Measurements from ENCODE around the gene CIPC. TPM values are rescaled to one million over a fixed set of nuclear protein-coding genes. Genes with fewer than 3 reads are reported as not detected.

The CIPC gene
- 12.5 and 19.0 TPM in 2 replicates for total RNA-seq

- DNase-seq (ENCODE audit: extremely low read depth, low read depth, low spot score) = peak; percentile 81
Observed at GRCh38 chr14:77097700-77098528, at the start of gene CIPC. Gene CIPC, plus strand, starts transcription at chr14:77098258. Its CDS starts 7,451 bp downstream, at chr14:77105709.

GRCh38 chr14:77051116-77051515 is 46.9 kb upstream of the CIPC start:
- DNase-seq (ENCODE audit: extremely low read depth, low read depth, low spot score) = no peak

GRCh38 chr14:77052281-77053044 is 45.6 kb upstream of the CIPC start:
- no peak for DNase-seq (ENCODE audit: extremely low read depth, low read depth, low spot score)

GRCh38 chr14:77053046-77053841 is 44.8 kb upstream of the CIPC start:
- DNase-seq (ENCODE audit: extremely low read depth, low read depth, low spot score) = no peak

GRCh38 chr14:77055306-77055705 is 42.8 kb upstream of the CIPC start:
- DNase-seq (ENCODE audit: extremely low read depth, low read depth, low spot score) = no peak

- DNase-seq (ENCODE audit: extremely low read depth, low read depth, low spot score) = no peak
Observed at GRCh38 chr14:77055981-77056380, 42.1 kb upstream of the CIPC start.

GRCh38 chr14:77058117-77058516 is 39.9 kb upstream of the CIPC start:
- DNase-seq (ENCODE audit: extremely low read depth, low read depth, low spot score) = no peak

- no peak for DNase-seq (ENCODE audit: extremely low read depth, low read depth, low spot score)
Observed at GRCh38 chr14:77058785-77059184, 39.3 kb upstream of the CIPC start.

GRCh38 chr14:77059276-77059915 is 38.7 kb upstream of the CIPC start:
- peak; percentile 89 for DNase-seq (ENCODE audit: extremely low read depth, low read depth, low spot score)

GRCh38 chr14:77061630-77062257 is 36.3 kb upstream of the CIPC start:
- DNase-seq (ENCODE audit: extremely low read depth, low read depth, low spot score) = no peak

- DNase-seq (ENCODE audit: extremely low read depth, low read depth, low spot score) = no peak
Observed at GRCh38 chr14:77062261-77062660, 35.8 kb upstream of the CIPC start.

- no peak for DNase-seq (ENCODE audit: extremely low read depth, low read depth, low spot score)
Observed at GRCh38 chr14:77063571-77064171, 34.4 kb upstream of the CIPC start.

GRCh38 chr14:77064521-77065178 is 33.4 kb upstream of the CIPC start:
- no peak for DNase-seq (ENCODE audit: extremely low read depth, low read depth, low spot score)

GRCh38 chr14:77065851-77066577 is 32.0 kb upstream of the CIPC start:
- no peak for DNase-seq (ENCODE audit: extremely low read depth, low read depth, low spot score)

- no peak for DNase-seq (ENCODE audit: extremely low read depth, low read depth, low spot score)
Observed at GRCh38 chr14:77066578-77067172, 31.4 kb upstream of the CIPC start.

- no peak for DNase-seq (ENCODE audit: extremely low read depth, low read depth, low spot score)
Observed at GRCh38 chr14:77067632-77068516, 30.2 kb upstream of the CIPC start.

- no peak for DNase-seq (ENCODE audit: extremely low read depth, low read depth, low spot score)
Observed at GRCh38 chr14:77068517-77069200, 29.4 kb upstream of the CIPC start.

Measured in glomerular endothelial cell (primary cell).